Gastrocnemius medialis (tissue), 4 donors: ENCODE measurements around the gene LIPE. TPM values are rescaled to one million over a fixed set of nuclear protein-coding genes. Genes with fewer than 3 reads are reported as not detected.
A peak's percentile ranks its signal among the peaks of the same experiment; 100 is the strongest.

ENCODE experiments used
- ATAC-seq, 2 donors: fragments of 150-250 bp; one replicate each; pipeline ENCODE4 v1.9.1; 2016
- DNase-seq, 2 donors: peaks; one replicate each; pipeline ENCODE4 v3.0.0-alpha.2; 2019
- H3K27ac ChIP-seq, 4 donors: fragments of 200-600 bp; sonication (generic); 1 replicate in 1 of 4; 2 replicates in 3 of 4; pipeline ENCODE4 v1.5.1; 2016 to 2018; ENCODE audit warnings: mild to moderate bottlenecking in 2 of 4, moderate library complexity in 1 of 4
- H3K27me3 ChIP-seq, 3 donors: fragments of 200-600 bp; sonication (generic) in 2 of 3; 1 replicate in 1 of 3; 2 replicates in 2 of 3; pipeline versions ENCODE4 v1.5.1 to v1.6.0; 2016 to 2019; ENCODE audit warnings: mild to moderate bottlenecking in 1 of 3, moderate library complexity in 1 of 3
- H3K36me3 ChIP-seq, 2 donors: fragments of 200-600 bp; sonication (generic) in 1 of 2; one replicate each; pipeline ENCODE4 v1.5.1; 2017 to 2018
- H3K4me1 ChIP-seq, 2 donors: fragments of 200-600 bp; sonication (generic) in 1 of 2; one replicate each; pipeline ENCODE4 v1.5.1; 2016 to 2017; ENCODE audit warnings: mild to moderate bottlenecking in 2 of 2
- H3K4me3 ChIP-seq, 4 donors: fragments of 200-600 bp; sonication (generic) in 3 of 4; 1 replicate in 1 of 4; 2 replicates in 3 of 4; pipeline ENCODE4 v1.5.1; 2016 to 2019; ENCODE audit warnings: mild to moderate bottlenecking in 2 of 4
- H3K9me3 ChIP-seq, 3 donors: fragments of 200-600 bp; sonication (generic) in 2 of 3; 1 replicate in 1 of 3; 2 replicates in 2 of 3; pipeline ENCODE4 v1.5.1; 2016 to 2019
- CTCF ChIP-seq, 5 experiments: fragments of 450-650 bp in 3 of 5; fragments of 200-600 bp in 2 of 5; sonication (generic) in 2 of 5; IDR thresholded peaks in 4 of 5; conservative IDR thresholded peaks in 1 of 5; 1 replicate in 4 of 5; 2 replicates in 1 of 5; pipeline ENCODE4 v1.5.1; 2016 to 2019; ENCODE audit warnings: antibody characterized with exemption in 5 of 5, mild to moderate bottlenecking in 3 of 5, moderate library complexity in 3 of 5
- POLR2A ChIP-seq, 2 donors: fragments of 450-650 bp; IDR thresholded peaks; one replicate each; pipeline ENCODE4 v1.6.1; 2017; ENCODE audit warnings: antibody characterized with exemption in 2 of 2, mild to moderate bottlenecking in 2 of 2, moderate library complexity in 2 of 2
- in situ Hi-C, 4 donors: fragments of 200-750 bp; cut with MboI; loops; one replicate each; pipeline versions ENCODE4 v1.15.0 to v1.8.0; 2017; ENCODE audit warnings: low sequenced_read_pairs in 4 of 4
- intact Hi-C: fragments of 100-400 bp; cut with DNase I; formaldehyde crosslinking; loops from one replicate; pipeline ENCODE4 v1.15.1; 2023; ENCODE audit warnings: low total_unique reads
- total RNA-seq, 4 donors: library from RNA; depleted of rRNA; stranded (reverse); fragments of >200 nt; gene quantifications; one replicate each; pipeline versions ENCODE4 v1.1.0 to v1.2.3, GENCODE V29; 2016

LIPE gene
- total RNA-seq, 4 donors from 2014 or later: 6.9 to 44.5 (median 13.7) TPM

GRCh38 chr19:42423462-42424344 lies 3.5 kb downstream of the LIPE start:
- H3K4me3 ChIP-seq: peak overlapping the region; percentile 59 to 71 (median 66)
- H3K36me3 ChIP-seq: no peaks in the 10 kb centered on the region
- no peaks in the 10 kb centered on the region for H3K9me3 ChIP-seq
- in situ Hi-C loops: no loop called here
- ATAC-seq: peak; percentile 95
- intact Hi-C loops: no loop called here
- peaks cover 0 to 20% (median 0%) of the 10 kb centered on the region in 3 donors for H3K27me3 ChIP-seq
- peaks cover 17 to 20% of the 10 kb centered on the region in 2 donors for H3K4me1 ChIP-seq
- DNase-seq: peak; percentile 73 to 74
- H3K27ac ChIP-seq: peak overlapping the region; percentile 33 to 71 (median 68)
- no peak for TF ChIP-seq CTCF (IDR thresholded peaks at IDR 0.05 in 4 of 5, conservative IDR thresholded peaks at IDR 0.05 in 1 of 5)
- peak; percentile 18 to 63 for TF ChIP-seq POLR2A (IDR thresholded peaks at IDR 0.05)

- no peak for TF ChIP-seq CTCF (IDR thresholded peaks at IDR 0.05 in 4 of 5, conservative IDR thresholded peaks at IDR 0.05 in 1 of 5)
- TF ChIP-seq POLR2A (IDR thresholded peaks at IDR 0.05): no peak
- Histone ChIP-seq H3K4me1 (peaks cover 17 to 20% of the 10 kb centered on the region in 2 donors), H3K9me3 (no peaks in the 10 kb centered on the region), H3K27me3 (peaks cover 0 to 20% (median 0%) of the 10 kb centered on the region in 3 donors), H3K27ac (peak overlapping the region; percentile 33 to 71 (median 68)), H3K4me3 (peak overlapping the region; percentile 59 to 71 (median 66)), H3K36me3 (no peaks in the 10 kb centered on the region)
- DNase-seq: no peak
- intact Hi-C loops (no loop called here), in situ Hi-C loops (no loop called here)
- peak; percentile 25 to 28 for ATAC-seq
Measured at GRCh38 chr19:42422901-42423461, 4.2 kb downstream of the LIPE start.

- H3K27me3 ChIP-seq: peaks cover 0 to 20% (median 0%) of the 10 kb centered on the region in 3 donors
- intact Hi-C loops (no loop called here), in situ Hi-C loops (no loop called here)
- ATAC-seq: peak in 1 of 2 donors; percentile 39
- H3K36me3 ChIP-seq: no peaks in the 10 kb centered on the region
- H3K27ac ChIP-seq: peak overlapping the region; percentile 33 to 71 (median 68)
- no peaks in the 10 kb centered on the region for H3K9me3 ChIP-seq
- DNase-seq: no peak
- H3K4me1 ChIP-seq: peaks cover 17 to 20% of the 10 kb centered on the region in 2 donors
- H3K4me3 ChIP-seq: peak overlapping the region; percentile 59 to 71 (median 66)
- no peak for TF ChIP-seq CTCF (IDR thresholded peaks at IDR 0.05 in 4 of 5, conservative IDR thresholded peaks at IDR 0.05 in 1 of 5)
- no peak for TF ChIP-seq POLR2A (IDR thresholded peaks at IDR 0.05)
Measured at GRCh38 chr19:42422092-42422900, 4.9 kb downstream of the LIPE start.

- no peak for TF ChIP-seq POLR2A (IDR thresholded peaks at IDR 0.05)
- no peak for TF ChIP-seq CTCF (IDR thresholded peaks at IDR 0.05 in 4 of 5, conservative IDR thresholded peaks at IDR 0.05 in 1 of 5)
- H3K4me3 ChIP-seq: peak overlapping the region in 3 of 4 donors; percentile 17 to 71 (median 59)
- peak overlapping the region; percentile 33 to 71 (median 68) for H3K27ac ChIP-seq
- intact Hi-C loops (no loop called here), in situ Hi-C loops (no loop called here)
- ATAC-seq (no peak), DNase-seq (no peak)
- H3K9me3 ChIP-seq: no peaks in the 10 kb centered on the region
- peaks cover 17 to 20% of the 10 kb centered on the region in 2 donors for H3K4me1 ChIP-seq
- peaks cover 0 to 20% (median 0%) of the 10 kb centered on the region in 3 donors for H3K27me3 ChIP-seq
- H3K36me3 ChIP-seq: no peaks in the 10 kb centered on the region
Measured at GRCh38 chr19:42421591-42422031, 5.6 kb downstream of the LIPE start.
